Ascending aorta (tissue), 2 donors: Measurements from ENCODE around the gene SHANK1. TPM values are rescaled to one million over a fixed set of nuclear protein-coding genes. Genes with fewer than 3 reads are reported as not detected.

Experiments used
- DNase-seq, 2 donors: peaks; one replicate each; pipeline ENCODE4 v3.0.0-alpha.2; 2019; ENCODE audit warnings: low spot score in 2 of 2
- H3K27ac ChIP-seq, 2 donors: fragments of 200-600 bp; sonication (generic); one replicate each; pipeline ENCODE4 v1.5.1; 2016 to 2017; ENCODE audit warnings: mild to moderate bottlenecking in 1 of 2
- H3K27me3 ChIP-seq: fragments of 200-600 bp; sonication (generic); one replicate; pipeline ENCODE4 v1.5.1; 2017
- H3K36me3 ChIP-seq, 2 donors: fragments of 200-600 bp; sonication (generic); one replicate each; pipeline ENCODE4 v1.5.1; 2016
- H3K4me1 ChIP-seq, 2 donors: fragments of 200-600 bp; sonication (generic); one replicate each; pipeline ENCODE4 v1.5.1; 2016 to 2017; ENCODE audit warnings: mild to moderate bottlenecking in 1 of 2
- H3K4me3 ChIP-seq, 2 donors: fragments of 200-600 bp; sonication (generic); one replicate each; pipeline ENCODE4 v1.5.1; 2016 to 2017; ENCODE audit warnings: mild to moderate bottlenecking in 1 of 2
- H3K9me3 ChIP-seq, 2 donors: fragments of 200-600 bp; sonication (generic); one replicate each; pipeline ENCODE4 v1.5.1; 2016
- CTCF ChIP-seq, 3 experiments: fragments of 200-600 bp in 2 of 3; fragments of 450-650 bp in 1 of 3; sonication (generic) in 2 of 3; IDR thresholded peaks; one replicate each; pipeline ENCODE4 v1.5.1; 2016 to 2019; ENCODE audit warnings: antibody characterized with exemption in 3 of 3, mild to moderate bottlenecking in 1 of 3, moderate library complexity in 1 of 3
- intact Hi-C: fragments of 100-400 bp; cut with DNase I; formaldehyde crosslinking; loops from one replicate; pipeline ENCODE4 v1.15.1; 2023
- total RNA-seq: library from RNA; depleted of rRNA; stranded (reverse); fragments of >200 nt; gene quantifications from one replicate; pipeline ENCODE4 v1.1.0, GENCODE V29; 2016

Gene SHANK1
- total RNA-seq, 1 donor from 2014 or later, result 1.3 TPM

- no peak overlapping the region for H3K4me3 ChIP-seq
- TF ChIP-seq CTCF (IDR thresholded peaks at IDR 0.05), result no peak
- H3K9me3 ChIP-seq, result peaks cover 10 to 14% of the 10 kb centered on the region in 2 donors
- H3K27me3 ChIP-seq, result no peaks in the 10 kb centered on the region
- intact Hi-C loops, result no loop called here
- no peak for DNase-seq
- H3K4me1 ChIP-seq, result no peaks in the 10 kb centered on the region
- no peak overlapping the region for H3K27ac ChIP-seq
- no peaks in the 10 kb centered on the region for H3K36me3 ChIP-seq
Measured at GRCh38 chr19:50632151-50632835, 87.3 kb downstream of the SHANK1 start.

GRCh38 chr19:50629801-50630200 lies 89.8 kb downstream of the SHANK1 start:
- no peaks in the 10 kb centered on the region for H3K4me1 ChIP-seq
- intact Hi-C loops, result no loop called here
- no peaks in the 10 kb centered on the region for H3K36me3 ChIP-seq
- H3K9me3 ChIP-seq, result peaks cover 10 to 11% of the 10 kb centered on the region in 2 donors
- no peak for TF ChIP-seq CTCF (IDR thresholded peaks at IDR 0.05)
- H3K4me3 ChIP-seq, result no peak overlapping the region
- no peaks in the 10 kb centered on the region for H3K27me3 ChIP-seq
- no peak overlapping the region for H3K27ac ChIP-seq
- DNase-seq, result no peak

GRCh38 chr19:50629194-50629593 lies 90.4 kb downstream of the SHANK1 start:
- Histone ChIP-seq H3K27ac (no peak overlapping the region), H3K27me3 (no peaks in the 10 kb centered on the region), H3K9me3 (peaks cover 8 to 10% of the 10 kb centered on the region in 2 donors), H3K4me3 (no peak overlapping the region), H3K36me3 (no peaks in the 10 kb centered on the region), H3K4me1 (no peaks in the 10 kb centered on the region)
- intact Hi-C loops, result no loop called here
- no peak for TF ChIP-seq CTCF (IDR thresholded peaks at IDR 0.05)
- DNase-seq, result no peak

- H3K9me3 ChIP-seq, result peaks cover 1 to 3% of the 10 kb centered on the region in 2 donors
- H3K27ac ChIP-seq, result no peak overlapping the region
- DNase-seq, result no peak
- H3K36me3 ChIP-seq, result no peaks in the 10 kb centered on the region
- intact Hi-C loops, result no loop called here
- no peaks in the 10 kb centered on the region for H3K4me1 ChIP-seq
- no peaks in the 10 kb centered on the region for H3K27me3 ChIP-seq
- H3K4me3 ChIP-seq, result no peak overlapping the region
- TF ChIP-seq CTCF (IDR thresholded peaks at IDR 0.05), result no peak
Measured at GRCh38 chr19:50628551-50628950, 91.1 kb downstream of the SHANK1 start.

GRCh38 chr19:50628146-50628545 lies 91.5 kb downstream of the SHANK1 start:
- intact Hi-C loops, result no loop called here
- no peaks in the 10 kb centered on the region for H3K27me3 ChIP-seq
- DNase-seq, result no peak

More at GRCh38 chr19:50628146-50628545, 91.5 kb downstream of the SHANK1 start:
- no peak overlapping the region for H3K27ac ChIP-seq
- TF ChIP-seq CTCF (IDR thresholded peaks at IDR 0.05), result no peak
- no peaks in the 10 kb centered on the region for H3K9me3 ChIP-seq
- no peaks in the 10 kb centered on the region for H3K36me3 ChIP-seq
- H3K4me1 ChIP-seq, result no peaks in the 10 kb centered on the region
- no peak overlapping the region for H3K4me3 ChIP-seq
